Type B pancreatic cell (in vitro differentiated cells): Measurements from ENCODE around the gene SLC35G3. TPM values are rescaled to one million over a fixed set of nuclear protein-coding genes. Genes with fewer than 3 reads are reported as not detected.
"Not testable (repeated sequence)": the region's sequence is repeated elsewhere in the genome, so short reads cannot be mapped to it uniquely, and the experiment has no call there.

Experiments used
- DNase-seq: peaks from one replicate; pipeline ENCODE4 v3.0.0; 2021; ENCODE audit warnings: mixed read lengths; ENCODE audit not compliant: unreplicated experiment; ENCODE audit errors: extremely low spot score
- H3K27ac Mint-ChIP-seq: 2 replicates; pipeline ENCODE4 v1.8.0; 2021; ENCODE audit warnings: mild to moderate bottlenecking, mixed read lengths
- H3K27me3 Mint-ChIP-seq: 2 replicates; pipeline ENCODE4 v1.8.0; 2021; ENCODE audit warnings: mixed read lengths
- H3K36me3 Mint-ChIP-seq: 2 replicates; pipeline ENCODE4 v1.8.0; 2021; ENCODE audit warnings: mixed read lengths
- H3K4me1 Mint-ChIP-seq: one replicate; pipeline ENCODE4 v1.8.0; 2021; ENCODE audit warnings: mixed read lengths; ENCODE audit not compliant: unreplicated experiment
- H3K4me3 Mint-ChIP-seq: 2 replicates; pipeline ENCODE4 v1.8.0; 2021; ENCODE audit warnings: mild to moderate bottlenecking, mixed read lengths
- H3K9me3 Mint-ChIP-seq: 2 replicates; pipeline ENCODE4 v1.8.0; 2021; ENCODE audit warnings: mixed read lengths
- CTCF ChIP-seq: fragments of 200-600 bp; sonication (generic); conservative IDR thresholded peaks from 2 replicates; pipeline ENCODE4 v1.5.0; 2021; ENCODE audit warnings: antibody characterized with exemption, mild to moderate bottlenecking
- total RNA-seq: library from RNA; stranded (reverse); gene quantifications from 2 replicates; pipeline ENCODE4 v1.2.1, GENCODE V29; 2021; ENCODE audit warnings: low replicate concordance

The SLC35G3 gene
- total RNA-seq, 1 donor from 2014 or later = not detected

- Mint-ChIP-seq H3K36me3 (no peaks in the 10 kb centered on the region), H3K27me3 (peaks cover 57% of the 10 kb centered on the region), H3K4me1 (no peaks in the 10 kb centered on the region), H3K9me3 (no peaks in the 10 kb centered on the region), H3K4me3 (no peak overlapping the region), H3K27ac (no peak overlapping the region)
- no peak for DNase-seq
- TF ChIP-seq CTCF = no peak
Observed at GRCh38 chr17:35214631-35215273, 20.6 kb upstream of the SLC35G3 start.

GRCh38 chr17:35214192-35214591, 20.0 kb upstream of the SLC35G3 start:
- DNase-seq = no peak
- H3K27ac Mint-ChIP-seq = no peak overlapping the region
- H3K9me3 Mint-ChIP-seq = no peaks in the 10 kb centered on the region
- H3K27me3 Mint-ChIP-seq = peaks cover 61% of the 10 kb centered on the region
- H3K4me1 Mint-ChIP-seq = no peaks in the 10 kb centered on the region
- TF ChIP-seq CTCF = no peak
- no peaks in the 10 kb centered on the region for H3K36me3 Mint-ChIP-seq
- no peak overlapping the region for H3K4me3 Mint-ChIP-seq

- TF ChIP-seq CTCF = no peak
- H3K4me3 Mint-ChIP-seq = no peak overlapping the region
- H3K36me3 Mint-ChIP-seq = no peaks in the 10 kb centered on the region
- no peak for DNase-seq
- H3K27ac Mint-ChIP-seq = no peak overlapping the region
- no peaks in the 10 kb centered on the region for H3K4me1 Mint-ChIP-seq
- peaks cover 54% of the 10 kb centered on the region for H3K27me3 Mint-ChIP-seq
- H3K9me3 Mint-ChIP-seq = no peaks in the 10 kb centered on the region
Observed at GRCh38 chr17:35213412-35213940, 19.3 kb upstream of the SLC35G3 start.

GRCh38 chr17:35212668-35213067, 18.5 kb upstream of the SLC35G3 start:
- Mint-ChIP-seq H3K27me3 (peaks cover 53% of the 10 kb centered on the region), H3K4me1 (no peaks in the 10 kb centered on the region), H3K36me3 (no peaks in the 10 kb centered on the region), H3K4me3 (no peak overlapping the region), H3K9me3 (no peaks in the 10 kb centered on the region), H3K27ac (no peak overlapping the region)
- DNase-seq = no peak
- no peak for TF ChIP-seq CTCF

GRCh38 chr17:35210741-35211140, 16.5 kb upstream of the SLC35G3 start:
- no peak for DNase-seq
- no peak overlapping the region for H3K27ac Mint-ChIP-seq
- TF ChIP-seq CTCF = no peak
- no peaks in the 10 kb centered on the region for H3K4me1 Mint-ChIP-seq
- H3K9me3 Mint-ChIP-seq = no peaks in the 10 kb centered on the region
- no peak overlapping the region for H3K4me3 Mint-ChIP-seq
- peaks cover 59% of the 10 kb centered on the region for H3K27me3 Mint-ChIP-seq
- no peaks in the 10 kb centered on the region for H3K36me3 Mint-ChIP-seq

GRCh38 chr17:35202582-35202981, 8.4 kb upstream of the SLC35G3 start:
- H3K4me3 Mint-ChIP-seq, H3K27ac Mint-ChIP-seq, H3K4me1 Mint-ChIP-seq, H3K36me3 Mint-ChIP-seq, DNase-seq, H3K9me3 Mint-ChIP-seq: not testable (repeated sequence)
- H3K27me3 Mint-ChIP-seq = peaks cover 19% of the 10 kb centered on the region

GRCh38 chr17:35195062-35195461, 869 bp upstream of the SLC35G3 start:
- H3K4me1 Mint-ChIP-seq, H3K9me3 Mint-ChIP-seq, DNase-seq, H3K27ac Mint-ChIP-seq, H3K36me3 Mint-ChIP-seq, H3K4me3 Mint-ChIP-seq, H3K27me3 Mint-ChIP-seq: not testable (repeated sequence)
